ENCODE data around the gene TMEM161B. TPM values are rescaled to one million over a fixed set of nuclear protein-coding genes. Genes with fewer than 3 reads are reported as not detected.

TMEM161B gene
- total RNA-seq (11.5 and 11.6 TPM in 2 replicates), polyA plus RNA-seq (3.5 and 5.3 TPM in 2 replicates), polyA minus RNA-seq (21.6 and 29.2 TPM in 2 replicates), Bru-seq, nascent RNA (percentile 86 among the genes with signal in this experiment), BruChase-seq, experiment 1, labeled RNA remaining after a 6-hour chase (percentile 61 among the genes with signal in this experiment), BruChase-seq, experiment 2, labeled RNA remaining after a 2-hour chase (percentile 85 among the genes with signal in this experiment)
- polyA plus RNA-seq (2011; cell fraction: cytosol; rRNA removed): 3.3 and 4.1 TPM in 2 replicates
- polyA plus RNA-seq (2011; cell fraction: nucleus; rRNA removed): 24.5 and 37.1 TPM in 2 replicates
- 6.8 and 7.5 TPM in 2 replicates for polyA plus RNA-seq (2012)
- 10.2 TPM for polyA minus RNA-seq (2011; cell fraction: cytosol; rRNA and poly(A)+ RNA removed)
- 56.3 and 79.0 TPM in 2 replicates for polyA minus RNA-seq (2011; cell fraction: nucleus; rRNA and poly(A)+ RNA removed)
- long read RNA-seq, transcript TMEM161B-201 (12 exons, 2,594 nt): major isoform, 5 of 23 reads
- long read RNA-seq, partial matches to known transcripts: 2 of 23 reads
- long read RNA-seq, other reads (novel, unspliced or antisense): 16 of 23 reads

DNA sequence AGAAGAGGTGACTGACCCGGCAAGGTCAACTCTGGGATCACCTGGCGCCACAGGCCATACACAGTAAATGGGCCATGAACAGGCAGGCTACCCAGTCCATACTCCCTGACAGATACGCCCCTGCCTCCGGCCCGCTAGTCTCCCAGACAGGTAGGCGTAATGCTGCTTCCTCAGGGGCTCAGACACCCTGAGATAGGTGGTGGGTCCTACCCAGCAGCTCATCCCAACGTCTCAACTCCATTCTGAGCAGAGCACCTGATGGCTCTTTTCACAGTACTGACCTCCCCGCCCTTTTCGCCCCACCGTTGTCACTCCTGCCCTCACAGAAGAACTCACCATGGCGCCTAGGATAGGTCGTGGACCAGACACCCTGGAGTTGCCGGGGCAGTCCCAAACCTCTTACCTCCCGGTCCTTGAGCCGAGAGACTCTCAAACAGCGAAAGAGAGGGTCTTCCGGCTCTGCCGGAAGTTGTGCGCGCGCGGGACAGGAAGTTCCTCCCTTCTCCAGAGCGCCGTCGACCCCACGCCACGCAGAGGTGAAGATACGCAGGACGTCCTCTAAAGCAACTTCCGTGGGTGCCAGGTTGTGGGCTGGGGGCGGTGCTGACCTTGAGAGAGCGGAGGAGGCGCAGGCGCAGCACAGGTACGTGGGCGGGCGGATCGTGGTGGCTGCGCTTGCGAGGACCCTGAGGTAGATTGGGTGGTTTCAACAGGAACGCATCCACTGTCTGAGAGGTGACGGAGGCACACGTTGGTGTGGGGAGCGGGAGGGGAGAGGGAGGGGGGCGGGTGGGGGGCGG, at the start of gene TMEM161B:
TSS of gene TMEM161B (minus strand) at position 461 of the 800 bp plus-strand sequence. CDS start at position 339, 122 bp downstream.
- TF ChIP-seq POLR2AphosphoS5 (IDR thresholded peaks at IDR 0.05; ENCODE audit: insufficient read depth, low read depth, low read length) (peak; percentile 67), MYC (IDR thresholded peaks at IDR 0.05; ENCODE audit: low read depth, low read length) (no peak), GATA2 (IDR thresholded peaks at IDR 0.05; ENCODE audit: insufficient read depth, insufficient read length, low read depth, low read length) (no peak), FOS (IDR thresholded peaks at IDR 0.05; ENCODE audit: borderline replicate concordance, insufficient read depth, low read length) (no peak), POLR2A (IDR thresholded peaks at IDR 0.05; ENCODE audit: low read depth, low read length) (peak; percentile 72), EZH2 (IDR thresholded peaks at IDR 0.05; ENCODE audit: borderline replicate concordance, low read depth, low read length, severe bottlenecking) (no peak), CTCF (IDR thresholded peaks at IDR 0.05; ENCODE audit: extremely low read depth in 1 of 2, insufficient read depth in 1 of 2, low read depth in 1 of 2, low read length in 2 of 2) (no peak), JUN (IDR thresholded peaks at IDR 0.05; ENCODE audit: borderline replicate concordance, insufficient read depth, insufficient read length, low read depth) (no peak)
- TF ChIP-seq, protein P1, sequence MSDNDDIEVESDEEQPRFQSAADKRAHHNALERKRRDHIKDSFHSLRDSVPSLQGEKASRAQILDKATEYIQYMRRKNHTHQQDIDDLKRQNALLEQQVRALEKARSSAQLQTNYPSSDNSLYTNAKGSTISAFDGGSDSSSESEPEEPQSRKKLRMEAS (IDR thresholded peaks at IDR 0.05; ENCODE audit: insufficient read depth, insufficient read length): no peak
- H3K27me3 ChIP-seq (ENCODE audit: control insufficient read depth in 2 of 2, insufficient read depth in 2 of 2, low read length in 2 of 2): no peaks in the 10 kb centered on the region
- peak; percentile 84 for DNase-seq (ENCODE audit: low read depth, low spot score)
- ChIA-PET POLR2A (interaction anchor here (0.6 kb wide), 1 partner anchor 866 kb away, joined by 5 read pairs; no protein-coding TSS in a partner anchor), CTCF (no interaction called here)
- intact Hi-C loops (cut with micrococcal nuclease) (loop anchor here (5.0 to 10.0 kb wide), 2 partner anchors 126 to 406 kb away; no protein-coding TSS in a partner anchor), dilution Hi-C loops (cut with MboI; ENCODE audit: extremely low pct_ligation_motif_present, low sequenced_read_pairs) (no loop called here)
- FAIRE-seq: peak; percentile 86
- H4K20me1 ChIP-seq (replicated peaks; ENCODE audit: control insufficient read depth, extremely low read depth, insufficient read depth, low read length): no peaks in the 10 kb centered on the region
- peak within 1 kb of the TSS; percentile 92 for H2AFZ ChIP-seq (ENCODE audit: low read depth, low read length)
- no peaks in the 10 kb centered on the region for H3K9me1 ChIP-seq (replicated peaks; ENCODE audit: control insufficient read depth, extremely low read depth, insufficient read depth, low read length)
- peaks cover 56% of the 10 kb centered on the region for H3K79me2 ChIP-seq (ENCODE audit: control insufficient read depth, insufficient read depth, low read length)
- peak within 1 kb of the TSS; percentile 68 for H3K4me2 ChIP-seq (ENCODE audit: insufficient read depth, low read length)
- peaks cover 2% of the 10 kb centered on the region in 2 experiments for H3K36me3 ChIP-seq (ENCODE audit: control insufficient read depth in 2 of 2, extremely low read depth in 1 of 2, insufficient read depth in 2 of 2, low read length in 2 of 2)
- H3K4me1 ChIP-seq (ENCODE audit: control insufficient read depth, extremely low read depth, insufficient read depth, low read length): peaks cover 11% of the 10 kb centered on the region
- H3K27ac ChIP-seq (ENCODE audit: insufficient read depth, low read depth, low read length): peak within 1 kb of the TSS; percentile 4
- H3K4me3 ChIP-seq (replicated peaks in 1 of 3; ENCODE audit: insufficient read depth in 1 of 3, low read depth in 1 of 3, low read length in 3 of 3): peak within 1 kb of the TSS; percentile 59 to 91 (median 86)
- no peaks in the 10 kb centered on the region for H3K9me3 ChIP-seq (replicated peaks; ENCODE audit: control insufficient read depth, insufficient read depth, low read length)
- TSS peak; percentile 66 for BruUV-seq (replicated peaks)
- H3K9ac ChIP-seq (replicated peaks; ENCODE audit: extremely low read depth, insufficient read depth, low read length): peak within 1 kb of the TSS; percentile 56

Measured in endothelial cell of umbilical vein (primary cell).